ENCODE measurements around the gene UQCRC2.

DNA sequence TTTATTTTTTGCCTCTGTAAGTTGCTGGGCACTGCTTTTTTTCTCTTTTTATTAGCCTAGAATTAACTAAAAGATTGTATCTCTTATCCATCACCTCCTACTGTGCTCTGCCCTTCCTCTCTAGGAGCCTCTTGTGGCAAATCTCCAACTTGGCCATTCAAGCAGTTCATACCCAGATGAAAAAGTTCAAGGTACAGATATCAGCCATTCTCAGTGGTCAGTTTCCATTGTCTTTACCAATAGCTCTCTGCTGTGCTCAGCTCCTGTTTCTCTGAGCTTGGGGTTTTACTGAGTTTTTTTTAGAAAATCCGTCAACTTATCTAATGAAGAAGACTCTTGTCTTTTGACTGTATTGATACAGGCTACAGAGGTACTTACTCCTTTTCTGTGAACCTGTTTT, 70.3 kb downstream of the UQCRC2 start:
- TF ChIP-seq, protein P1, sequence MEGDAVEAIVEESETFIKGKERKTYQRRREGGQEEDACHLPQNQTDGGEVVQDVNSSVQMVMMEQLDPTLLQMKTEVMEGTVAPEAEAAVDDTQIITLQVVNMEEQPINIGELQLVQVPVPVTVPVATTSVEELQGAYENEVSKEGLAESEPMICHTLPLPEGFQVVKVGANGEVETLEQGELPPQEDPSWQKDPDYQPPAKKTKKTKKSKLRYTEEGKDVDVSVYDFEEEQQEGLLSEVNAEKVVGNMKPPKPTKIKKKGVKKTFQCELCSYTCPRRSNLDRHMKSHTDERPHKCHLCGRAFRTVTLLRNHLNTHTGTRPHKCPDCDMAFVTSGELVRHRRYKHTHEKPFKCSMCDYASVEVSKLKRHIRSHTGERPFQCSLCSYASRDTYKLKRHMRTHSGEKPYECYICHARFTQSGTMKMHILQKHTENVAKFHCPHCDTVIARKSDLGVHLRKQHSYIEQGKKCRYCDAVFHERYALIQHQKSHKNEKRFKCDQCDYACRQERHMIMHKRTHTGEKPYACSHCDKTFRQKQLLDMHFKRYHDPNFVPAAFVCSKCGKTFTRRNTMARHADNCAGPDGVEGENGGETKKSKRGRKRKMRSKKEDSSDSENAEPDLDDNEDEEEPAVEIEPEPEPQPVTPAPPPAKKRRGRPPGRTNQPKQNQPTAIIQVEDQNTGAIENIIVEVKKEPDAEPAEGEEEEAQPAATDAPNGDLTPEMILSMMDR (IDR thresholded peaks at IDR 0.05; ENCODE audit: low read length), result no peak
- TF ChIP-seq EZH2phosphoT487 (IDR thresholded peaks at IDR 0.05; ENCODE audit: low read length), result no peak
- no peak for TF ChIP-seq EZH2 (optimal IDR thresholded peaks at IDR 0.05; ENCODE audit: low read depth, low read length)
